ENCODE data around the gene LMF2.
"Not testable (repeated sequence)": the region's sequence is repeated elsewhere in the genome, so short reads cannot be mapped to it uniquely, and the experiment has no call there.

LMF2 gene

DNA sequence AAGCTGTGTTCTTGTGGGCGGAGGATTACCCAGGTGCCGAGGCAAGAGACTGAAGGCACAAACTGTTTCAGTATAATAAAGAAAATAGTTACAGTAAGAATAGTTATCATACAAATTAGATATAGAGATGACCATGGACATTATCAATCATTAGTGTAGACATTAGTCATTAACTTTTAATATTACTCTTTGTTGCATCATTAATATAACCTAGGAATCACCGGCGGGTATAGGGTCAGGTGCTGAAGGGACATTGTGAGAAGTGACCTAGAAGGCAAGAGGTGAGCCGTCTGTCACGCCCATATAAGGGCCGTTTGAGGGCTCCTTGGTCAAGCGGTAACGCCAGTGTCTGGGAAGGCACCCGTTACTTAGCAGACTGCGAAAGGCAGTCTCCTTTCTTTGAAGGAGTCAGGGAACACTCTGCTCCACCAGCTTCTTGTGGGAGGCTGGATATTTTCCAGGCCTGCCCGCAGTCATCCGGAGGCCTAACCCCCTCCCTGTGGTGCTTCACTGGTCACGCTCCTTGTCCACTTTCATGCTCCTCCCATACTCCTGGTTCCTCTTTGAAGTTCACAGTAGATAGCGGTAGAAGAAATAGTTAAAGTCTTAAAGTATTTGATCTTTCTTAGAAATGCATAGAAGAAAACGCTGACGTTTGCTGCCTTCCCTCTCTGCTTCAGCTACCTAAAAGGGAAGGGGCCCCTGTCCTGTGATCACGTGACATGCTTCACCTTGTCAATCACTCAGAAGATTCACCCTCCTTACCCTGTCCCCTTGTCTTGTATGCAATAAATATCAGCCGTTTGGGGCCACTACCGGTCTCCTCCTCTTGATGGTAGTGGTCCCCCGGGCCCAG is 26.6 kb upstream of the LMF2 start:
- not testable (repeated sequence) for DNase-seq (ENCODE audit: low read depth)

DNA sequence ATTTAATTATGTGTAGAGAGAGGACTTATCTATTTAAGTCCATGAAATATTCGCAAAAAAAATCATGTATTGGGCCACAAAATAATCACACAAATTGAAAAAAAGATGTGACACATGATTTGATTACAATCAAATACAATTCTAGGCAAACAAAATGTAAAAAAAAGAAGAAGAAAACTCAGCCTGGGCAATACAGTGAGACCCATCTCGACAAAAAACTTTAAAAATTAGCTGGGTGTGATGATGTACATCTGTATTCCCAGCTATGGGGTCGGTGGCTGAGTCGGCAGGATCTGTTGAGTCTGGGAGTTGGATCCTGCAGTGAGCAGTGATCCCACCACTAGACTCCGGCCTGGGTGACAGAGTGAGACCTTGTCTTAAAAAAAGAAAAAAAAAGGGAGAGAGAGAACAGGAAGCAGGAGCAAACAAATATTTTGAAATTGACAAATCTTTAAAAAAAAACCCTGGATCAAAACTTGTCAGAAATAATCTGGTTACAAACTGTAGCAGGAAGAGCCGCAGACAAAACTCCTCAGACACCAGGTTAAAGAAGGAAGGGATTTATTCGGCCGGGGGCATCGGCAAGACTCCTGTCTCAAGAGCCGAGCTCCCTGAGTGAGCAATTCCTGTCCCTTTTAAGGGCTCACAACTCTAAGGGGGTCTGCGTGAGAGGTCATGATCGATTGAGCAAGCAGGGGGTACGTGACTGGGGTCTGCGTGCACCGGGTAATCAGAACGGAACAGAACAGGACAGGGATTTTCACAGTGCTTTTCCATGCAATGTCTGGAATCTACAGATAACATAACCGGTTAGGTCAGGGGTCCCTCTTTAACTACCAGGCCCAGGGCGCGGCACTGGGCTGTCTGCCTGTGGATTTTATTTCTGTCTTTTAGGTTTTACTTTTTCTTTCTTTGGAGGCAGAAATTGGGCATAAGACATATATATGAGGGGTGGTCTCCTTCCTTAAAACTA is 25.6 kb upstream of the LMF2 start:
- no peak for DNase-seq (ENCODE audit: low read depth)

DNA sequence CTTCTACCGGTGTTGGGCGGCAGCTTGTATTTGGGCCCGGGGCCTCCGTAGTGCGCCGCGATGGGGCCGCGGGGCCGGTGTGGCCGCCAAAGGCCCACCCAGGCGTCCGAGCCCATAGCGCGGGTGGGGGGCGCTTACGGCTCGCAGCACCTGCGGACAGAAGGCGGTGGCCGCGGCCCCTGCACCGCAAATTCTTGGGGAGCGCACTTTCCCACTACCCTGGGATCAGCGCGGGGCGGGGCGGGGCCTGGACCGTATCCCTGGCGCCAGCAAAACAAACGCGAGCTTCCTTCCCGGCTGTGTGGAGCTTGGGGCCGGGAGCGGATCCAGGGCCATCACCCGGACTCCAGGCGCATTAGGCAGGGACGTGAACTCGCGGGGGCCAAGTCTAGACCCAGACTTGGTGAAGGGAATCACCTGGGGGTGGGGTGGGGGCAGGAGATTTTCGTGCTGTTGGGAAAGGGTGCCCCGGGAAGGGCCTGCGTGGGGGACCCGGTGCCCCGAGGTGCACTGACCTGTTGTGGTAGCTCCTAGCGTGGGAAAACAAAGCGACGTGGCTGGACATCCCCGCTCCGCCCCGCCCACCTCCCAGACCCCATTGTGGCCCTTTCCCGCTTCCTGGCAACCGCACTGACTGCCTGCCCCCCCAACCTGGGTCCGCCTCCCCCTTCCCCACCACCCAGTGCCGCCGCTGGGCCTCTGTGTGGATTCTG is 24.6 kb upstream of the LMF2 start:
- DNase-seq (ENCODE audit: low read depth) = no peak

DNA sequence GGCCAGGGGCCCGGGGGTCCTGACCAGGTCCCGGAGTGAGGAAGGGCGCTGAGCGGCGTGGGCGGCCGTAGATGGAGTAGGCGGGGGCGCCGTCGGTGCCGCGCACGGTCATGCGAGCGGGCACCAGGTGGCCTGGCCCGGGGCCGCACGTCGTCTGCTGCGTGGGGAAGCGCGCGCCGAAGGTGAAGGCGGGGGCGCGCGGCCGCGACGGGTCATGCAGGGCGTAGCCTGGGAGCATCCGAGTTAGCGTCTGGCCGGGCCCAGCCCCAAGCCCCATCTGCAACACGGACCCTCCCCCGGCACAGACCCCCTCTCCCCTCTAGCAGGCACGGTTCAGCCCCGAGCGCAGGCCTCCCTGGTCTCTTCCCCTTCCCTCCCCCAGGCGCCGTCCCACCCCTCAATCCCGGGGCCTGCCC is 24.1 kb upstream of the LMF2 start:
- DNase-seq (ENCODE audit: low read depth) = no peak

DNA sequence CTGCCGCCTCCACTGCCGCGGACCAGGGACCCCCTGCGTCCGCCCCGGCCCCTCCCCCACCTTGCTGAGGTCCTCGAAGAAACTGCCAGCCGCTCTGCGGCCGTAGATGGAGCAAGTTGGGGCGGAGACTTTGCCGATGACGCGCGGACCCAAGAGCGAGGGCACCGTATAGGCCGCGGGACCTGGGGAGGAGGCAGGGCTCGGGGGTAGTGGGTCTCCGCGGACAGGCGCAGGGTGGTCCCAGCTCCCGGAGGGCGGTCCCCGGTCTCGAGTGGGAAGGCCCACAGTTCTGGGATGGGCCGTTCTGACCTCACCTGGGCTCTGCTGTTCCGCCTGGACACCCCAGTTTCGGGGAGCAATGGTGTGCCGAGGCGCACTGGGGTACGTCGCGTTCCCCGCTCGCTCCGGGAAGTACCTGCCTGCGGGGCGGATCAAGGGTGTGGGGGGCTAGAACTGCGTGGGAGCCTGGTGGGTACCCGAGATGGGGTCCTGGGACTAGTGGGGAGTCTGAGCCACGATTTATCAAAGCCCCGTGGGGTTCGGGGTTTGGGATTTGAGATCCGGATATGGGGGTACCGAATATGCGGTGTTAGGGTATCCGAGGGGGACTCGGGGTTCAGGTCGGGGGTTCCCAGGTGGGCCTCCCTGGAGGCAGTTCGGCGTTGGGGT is 23.5 kb upstream of the LMF2 start:
- DNase-seq (ENCODE audit: low read depth) = peak; percentile 69

DNA sequence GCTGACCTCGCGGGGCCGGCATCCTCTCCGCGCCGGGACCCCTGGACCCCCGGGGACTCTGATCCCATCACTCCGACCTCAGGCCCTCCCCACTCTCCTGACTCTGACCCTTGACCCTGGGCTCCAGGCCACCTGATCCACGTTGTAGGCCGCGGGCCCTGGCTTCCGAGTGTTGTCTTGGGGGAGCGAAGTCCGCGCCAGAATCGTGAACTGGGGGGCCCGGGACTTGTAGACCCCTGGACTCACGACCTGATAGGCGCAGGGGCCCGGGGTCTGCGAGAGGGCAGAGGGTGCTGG is 23.0 kb upstream of the LMF2 start:
- no peak for DNase-seq (ENCODE audit: low read depth)

DNA sequence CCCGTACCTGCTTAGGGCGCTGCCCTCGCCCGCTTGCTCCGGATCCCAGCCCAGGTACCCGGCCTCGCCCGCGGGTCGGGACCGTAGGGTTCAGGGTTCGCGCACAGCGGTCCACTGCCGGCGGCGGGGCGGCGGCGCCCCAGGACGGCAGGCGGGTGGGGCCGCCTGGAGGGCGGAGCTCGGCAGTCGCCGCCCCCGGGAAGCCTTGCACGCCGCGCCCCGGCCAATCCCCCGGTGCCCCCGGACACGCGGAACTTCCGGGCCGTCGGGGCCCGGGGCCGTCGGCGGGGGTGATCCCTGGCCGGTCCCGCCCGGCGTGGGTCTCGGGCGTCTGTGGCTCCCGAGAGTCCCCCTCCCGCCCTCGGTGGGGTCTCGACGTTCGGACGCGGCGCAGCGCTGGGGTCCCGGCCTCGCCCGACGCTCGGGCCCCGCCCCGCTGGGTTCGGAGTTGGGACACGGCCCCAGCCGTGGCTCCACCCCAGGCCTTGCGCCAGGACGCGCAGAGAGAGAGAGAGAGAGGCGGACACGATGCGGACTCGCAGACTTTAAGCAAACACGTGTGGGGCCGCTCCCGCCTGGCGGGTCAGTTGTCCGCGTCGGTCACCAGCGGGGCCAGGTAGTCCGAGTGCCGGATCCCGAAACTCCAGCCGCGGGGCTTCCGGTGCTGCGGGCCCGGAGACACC is 22.5 kb upstream of the LMF2 start, which contains the start of gene TYMP:
TSS of gene TYMP (minus strand) at position 116 of the 683 bp plus-strand sequence. CDS start 303 bp downstream, outside the sequence.
- DNase-seq (ENCODE audit: low read depth) = no peak

DNA sequence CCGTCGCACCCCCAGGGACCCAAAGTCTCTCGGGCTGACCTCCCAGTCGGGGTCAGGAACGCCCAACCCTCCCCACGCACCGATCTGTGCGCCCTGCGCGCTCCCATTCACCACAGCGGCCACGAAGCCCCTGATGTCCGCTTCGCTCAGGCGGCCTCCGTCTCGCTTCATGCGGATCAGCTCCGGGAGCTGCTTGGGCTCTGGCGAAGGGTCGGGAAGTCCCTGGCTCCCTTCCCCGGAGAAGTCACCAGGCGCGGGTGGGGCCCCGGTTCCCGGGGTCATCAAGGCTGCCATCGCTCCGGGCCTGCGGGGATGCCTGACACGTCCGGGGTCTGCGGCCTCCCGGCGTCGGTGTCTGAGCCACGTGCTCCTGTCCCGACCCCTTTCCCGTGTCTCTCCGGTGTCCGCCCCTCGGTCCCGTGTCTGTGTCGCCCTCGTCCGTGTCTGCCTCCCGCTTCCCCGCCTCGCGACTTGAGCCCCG is 22.0 kb upstream of the LMF2 start:
- no peak for DNase-seq (ENCODE audit: low read depth)

DNA sequence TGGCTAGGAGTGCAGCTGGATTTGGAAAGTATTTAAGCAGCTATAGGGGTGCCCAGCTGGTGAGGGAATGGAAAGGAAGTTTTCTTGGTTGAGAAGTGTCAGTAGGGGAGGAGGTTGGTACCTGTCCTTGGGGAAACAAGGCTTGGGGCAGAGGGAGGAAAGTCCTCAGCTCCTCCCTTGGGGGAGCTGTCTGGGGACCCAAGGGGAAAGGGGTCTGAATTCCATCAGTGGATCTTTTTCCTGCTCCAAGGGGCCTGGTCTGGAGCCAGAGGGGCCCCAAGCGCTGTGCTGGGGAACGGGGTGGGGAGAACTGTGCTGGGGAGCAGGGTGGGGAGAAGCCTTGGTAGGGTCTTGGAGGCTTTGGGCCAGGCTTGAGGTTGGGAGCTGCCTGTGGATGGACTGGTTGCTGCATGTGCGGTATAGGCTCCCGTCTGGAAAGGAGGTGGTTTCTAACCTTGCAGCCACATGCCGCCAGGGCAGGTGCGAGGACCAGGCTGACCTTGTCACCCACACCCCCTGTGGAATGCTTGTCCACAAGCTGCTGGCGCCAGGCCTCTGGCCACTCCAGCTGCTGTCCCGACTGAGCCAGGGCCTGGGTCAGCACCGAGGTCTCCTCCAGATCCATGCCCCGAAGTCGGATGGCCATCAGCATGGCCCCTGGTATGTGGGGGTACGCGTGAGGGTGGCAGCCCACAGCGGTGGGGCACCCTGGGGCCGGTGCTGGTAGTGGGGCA is 21.3 kb upstream of the LMF2 start:
- no peak for DNase-seq (ENCODE audit: low read depth)

DNA sequence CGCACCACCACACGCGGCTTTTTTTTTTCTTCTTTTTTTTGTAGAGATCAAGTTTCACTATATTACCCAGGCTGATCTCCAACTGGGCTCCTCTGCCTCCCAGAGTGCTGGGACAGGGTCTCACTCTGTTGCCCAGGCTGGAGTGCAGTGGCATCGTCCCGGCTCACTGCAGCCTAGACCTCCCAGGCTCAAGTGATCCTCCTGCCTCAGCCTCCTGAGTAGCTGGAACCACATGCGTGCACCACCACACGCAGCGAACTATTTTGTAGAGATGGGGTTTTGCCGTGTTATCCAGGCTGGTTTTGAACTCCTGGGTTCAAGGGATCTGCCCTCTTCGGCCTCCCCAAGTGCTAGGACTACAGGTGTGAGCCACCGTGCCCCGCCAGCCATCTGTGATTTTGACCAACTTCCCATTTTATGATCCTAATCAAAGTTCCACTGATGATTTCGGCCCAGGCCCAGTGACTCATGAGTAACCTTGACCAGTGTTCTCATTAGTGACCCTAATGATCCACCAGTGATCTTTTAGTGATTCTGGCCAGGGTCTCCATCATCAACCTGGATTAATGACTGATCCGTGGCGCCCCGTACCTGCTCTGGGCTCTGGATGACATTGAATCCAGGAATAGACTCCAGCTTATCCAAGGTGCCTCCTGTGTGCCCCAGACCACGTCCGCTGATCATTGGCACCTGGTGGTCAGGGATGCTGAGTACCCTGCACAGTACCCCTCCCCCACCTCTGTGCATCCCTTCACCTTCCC is 20.6 kb upstream of the LMF2 start:
- no peak for DNase-seq (ENCODE audit: low read depth)

DNA sequence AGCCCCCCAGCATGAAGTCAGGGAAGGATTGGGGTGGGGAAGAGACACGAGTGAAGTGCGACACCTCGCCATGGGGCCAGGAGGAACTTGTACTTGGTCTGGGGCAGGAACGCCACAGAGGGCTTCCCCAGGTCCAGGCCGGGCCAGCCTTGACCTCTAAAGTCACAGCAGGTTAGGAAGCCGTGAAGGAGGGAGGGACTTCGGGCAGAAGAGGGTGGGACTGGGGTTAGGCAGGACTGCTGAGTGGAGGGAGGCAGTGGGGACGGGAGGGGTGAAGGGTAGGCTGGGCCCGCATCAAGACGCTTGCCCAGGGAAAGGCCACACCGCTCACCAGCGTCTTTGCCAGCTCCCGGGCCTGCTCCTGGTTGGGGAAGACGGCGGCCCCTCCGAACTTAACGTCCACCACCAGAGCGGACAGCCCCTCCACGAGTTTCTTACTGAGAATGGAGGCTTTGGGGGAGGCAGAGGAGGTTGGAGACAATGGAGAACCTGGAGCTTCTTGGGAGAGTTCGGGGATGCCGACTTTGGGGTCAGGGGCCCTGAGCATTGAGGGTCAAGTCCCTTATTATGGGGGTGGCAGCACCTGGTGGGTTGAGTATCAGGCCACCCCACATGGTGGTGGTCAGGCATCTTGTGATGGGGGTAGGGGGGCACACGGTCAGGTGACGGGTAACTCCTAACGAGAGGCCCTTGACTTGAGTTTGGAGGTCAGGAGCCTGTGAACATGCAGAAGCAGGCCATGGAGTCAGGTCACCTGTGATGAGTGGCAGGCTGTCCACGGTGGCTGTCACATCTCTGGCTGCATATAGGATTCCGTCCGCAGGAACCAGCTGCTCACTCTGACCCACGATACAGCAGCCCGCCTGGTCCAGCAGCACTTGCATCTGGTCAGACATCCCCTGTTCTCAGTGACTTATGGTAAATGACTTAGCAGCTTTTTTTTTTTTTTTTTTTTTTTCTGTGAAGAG is 19.6 kb upstream of the LMF2 start:
- DNase-seq (ENCODE audit: low read depth) = no peak

DNA sequence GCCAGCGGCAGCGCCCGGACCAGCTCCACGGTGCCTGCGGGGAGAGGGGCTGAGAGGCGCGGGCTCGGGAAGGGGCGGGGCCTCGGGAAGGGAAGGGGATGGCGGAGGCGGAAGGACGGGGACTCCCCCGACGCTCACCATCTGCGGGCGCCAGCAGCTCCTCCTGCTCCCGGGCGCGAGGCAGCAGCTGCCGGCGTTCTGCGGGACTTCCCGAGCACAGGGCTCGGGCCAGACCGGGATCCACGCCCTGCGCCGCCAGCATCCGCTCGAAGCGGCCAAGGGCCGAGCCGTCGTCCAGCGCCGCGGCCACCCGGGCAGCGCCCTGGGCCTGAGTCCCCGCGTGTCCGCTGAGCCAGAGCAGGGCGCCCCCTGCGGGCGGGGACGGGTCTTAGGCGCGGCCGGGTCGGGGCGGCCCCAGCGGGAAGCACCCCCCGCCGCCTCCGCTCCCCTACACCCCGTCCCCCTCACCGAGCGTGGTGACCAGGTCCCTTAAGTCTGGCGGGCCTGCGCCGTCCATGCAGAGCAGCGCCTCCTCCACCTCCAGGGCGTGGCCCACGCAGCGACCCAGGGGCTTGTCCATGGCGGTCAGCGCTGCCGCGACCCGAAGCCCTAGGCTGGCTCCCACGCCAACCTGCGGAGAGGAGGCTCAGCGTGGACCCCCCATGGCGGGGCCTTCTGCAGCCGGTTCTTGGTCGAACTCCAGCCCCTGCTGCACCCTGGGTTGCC is 18.8 kb upstream of the LMF2 start:
- DNase-seq (ENCODE audit: low read depth) = peak; percentile 65

DNA sequence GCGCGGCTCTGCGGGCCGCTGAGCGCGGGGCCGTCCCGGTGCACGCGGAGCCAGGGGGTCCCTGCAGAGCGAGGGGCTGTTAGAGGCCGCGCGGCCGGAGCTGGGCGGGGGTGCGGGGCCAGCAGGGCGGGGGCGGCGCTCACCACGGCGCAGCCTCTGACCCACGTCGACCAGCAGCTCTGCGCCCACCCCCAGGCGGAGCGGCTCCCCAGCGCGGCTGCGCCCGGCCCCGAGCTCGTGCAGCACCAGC is 18.3 kb upstream of the LMF2 start:
- no peak for DNase-seq (ENCODE audit: low read depth)

DNA sequence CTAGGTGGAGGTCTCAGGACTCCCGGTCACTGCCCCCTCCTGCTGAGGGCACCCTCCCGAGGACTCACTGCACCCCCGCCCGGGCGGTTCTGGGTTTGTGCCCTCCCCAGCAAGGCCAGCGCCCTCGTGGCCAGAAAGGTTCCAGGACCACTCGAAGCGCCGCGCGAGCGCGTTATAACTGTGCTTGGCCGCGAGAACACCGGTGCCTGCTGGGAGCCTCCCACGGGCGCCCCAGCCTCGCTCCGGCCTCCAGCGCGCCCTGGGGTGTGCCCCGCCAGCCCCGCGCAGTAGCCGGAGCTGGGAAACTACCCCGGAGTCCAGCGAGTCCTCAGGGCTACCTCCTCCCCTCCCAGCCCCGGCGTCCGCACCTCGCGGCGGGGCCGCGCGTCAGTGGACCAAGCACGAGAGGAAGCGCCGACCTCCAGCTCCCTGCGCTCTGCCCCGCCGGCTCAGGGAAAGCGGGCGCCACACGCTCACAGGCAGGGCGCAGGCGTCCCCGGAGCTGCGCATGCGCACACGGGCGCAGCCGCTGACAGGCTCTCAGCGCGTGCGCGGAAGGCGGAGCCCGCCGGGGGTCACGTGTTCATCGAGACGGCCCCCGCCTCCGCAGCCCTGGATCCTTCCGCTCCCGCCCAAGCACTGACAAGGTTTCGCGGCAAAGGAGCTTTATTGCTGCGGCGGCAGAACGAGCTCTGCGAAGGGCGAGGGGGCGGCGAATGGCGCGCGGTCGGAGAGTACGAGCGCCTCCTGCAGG is 17.8 kb upstream of the LMF2 start, which contains the start of gene SCO2:
TSS of gene SCO2 (minus strand) at position 495 of the 754 bp plus-strand sequence. CDS start 1,187 bp downstream, outside the sequence.
- peak; percentile 97 for DNase-seq (ENCODE audit: low read depth)

DNA sequence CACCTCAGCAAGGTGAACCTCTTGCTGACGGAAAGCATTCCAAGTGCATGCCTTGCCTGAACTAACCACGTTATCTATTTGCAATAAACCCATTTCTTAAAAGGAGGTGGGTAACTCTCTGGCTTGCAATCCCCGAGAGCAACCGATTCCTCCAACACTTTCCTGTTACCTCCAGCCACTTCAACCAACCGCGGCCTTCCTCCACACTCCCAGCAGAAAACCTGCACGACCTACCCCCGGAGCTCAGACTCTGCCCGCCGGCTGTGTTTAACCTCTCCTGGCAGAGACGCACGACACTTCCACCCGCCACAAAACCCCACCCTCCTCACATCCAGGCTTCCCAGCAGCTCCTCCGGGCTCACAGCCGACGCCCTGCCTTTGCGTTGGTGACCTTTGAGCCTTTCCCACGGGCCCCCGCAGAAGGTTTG is 17.2 kb upstream of the LMF2 start:
- no peak for DNase-seq (ENCODE audit: low read depth)

DNA sequence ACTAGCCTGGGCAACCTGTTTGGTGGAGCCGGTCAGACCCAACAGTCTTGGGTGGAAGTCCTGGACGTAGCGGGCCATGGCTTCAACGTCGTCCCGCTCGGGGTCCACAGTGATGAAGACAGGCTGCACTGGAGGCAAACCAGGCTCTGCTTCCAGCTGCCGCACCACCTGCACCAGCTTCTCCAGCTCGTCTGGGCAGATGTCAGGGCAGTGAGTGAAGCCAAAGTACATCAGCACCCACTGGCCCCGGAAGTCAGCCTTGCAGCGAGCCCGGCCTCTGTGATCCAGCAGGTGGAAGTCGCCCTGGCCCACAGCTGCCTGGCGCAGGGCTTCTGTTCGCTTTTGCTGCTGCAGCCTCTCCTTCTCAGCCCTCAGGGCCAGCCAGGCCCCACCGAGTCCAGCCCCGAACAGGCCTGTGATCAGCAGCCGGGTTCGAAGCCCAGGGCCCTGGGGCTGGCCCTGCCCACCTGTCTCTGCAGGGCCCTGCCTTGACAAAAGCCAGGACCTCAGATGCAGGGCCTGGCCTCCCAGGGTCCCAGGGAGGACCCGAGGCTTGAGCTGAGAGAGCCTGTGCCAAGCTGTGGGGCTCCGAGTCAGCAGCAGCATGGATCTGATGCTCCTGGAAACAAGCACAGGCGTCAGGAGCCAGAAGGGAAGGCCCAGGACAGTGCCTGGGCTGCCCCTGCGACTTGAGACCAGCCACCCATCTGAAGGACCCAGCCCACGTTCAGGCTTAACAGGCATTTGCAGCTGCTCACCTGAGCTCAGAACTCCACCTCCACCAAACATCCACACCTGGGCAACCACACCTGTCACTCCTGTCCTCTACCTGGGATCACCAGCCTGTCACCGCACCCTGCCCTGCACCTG is 16.5 kb upstream of the LMF2 start:
- no peak for DNase-seq (ENCODE audit: low read depth)

Data from activated gamma-delta T cell treated with anti-CD3 and anti-CD28 coated beads, Interleukin-2, amount 50 U/mL, for 16 hours (primary cell).